HG03469 (cell line): Measurements from ENCODE around the gene PPP1R13B.

Source experiments
- ATAC-seq: cut with Tn5 transposase; IDR thresholded peaks from one replicate; pipeline ENCODE4 v1.9.1; 2021; ENCODE audit warnings: mild to moderate bottlenecking, moderate library complexity, moderate number of reproducible peaks; ENCODE audit not compliant: unreplicated experiment

PPP1R13B gene

GRCh38 chr14:103688906-103689902, 158.2 kb downstream of the PPP1R13B start:
- ATAC-seq, result no peak

DNA sequence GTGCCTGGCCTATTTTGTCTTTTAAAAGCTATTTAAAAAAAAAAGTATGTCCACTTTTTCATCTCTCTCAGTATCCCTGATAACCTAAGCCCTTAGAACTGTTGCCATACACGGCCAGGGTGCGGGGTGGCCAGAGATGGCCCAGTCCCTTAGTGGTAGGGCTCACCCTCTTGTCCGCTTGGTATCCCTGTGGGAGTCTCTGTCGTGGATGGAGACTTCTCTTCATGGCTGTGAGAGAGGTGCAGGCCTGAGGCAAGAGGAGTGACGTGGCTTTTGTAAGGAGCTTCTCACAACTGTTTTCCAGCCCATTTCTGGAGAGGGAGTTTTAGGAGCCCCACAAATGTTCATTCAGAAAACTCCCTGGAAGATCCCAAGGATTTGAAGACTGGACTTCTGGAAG, 158.9 kb downstream of the PPP1R13B start:
- no peak for ATAC-seq

DNA sequence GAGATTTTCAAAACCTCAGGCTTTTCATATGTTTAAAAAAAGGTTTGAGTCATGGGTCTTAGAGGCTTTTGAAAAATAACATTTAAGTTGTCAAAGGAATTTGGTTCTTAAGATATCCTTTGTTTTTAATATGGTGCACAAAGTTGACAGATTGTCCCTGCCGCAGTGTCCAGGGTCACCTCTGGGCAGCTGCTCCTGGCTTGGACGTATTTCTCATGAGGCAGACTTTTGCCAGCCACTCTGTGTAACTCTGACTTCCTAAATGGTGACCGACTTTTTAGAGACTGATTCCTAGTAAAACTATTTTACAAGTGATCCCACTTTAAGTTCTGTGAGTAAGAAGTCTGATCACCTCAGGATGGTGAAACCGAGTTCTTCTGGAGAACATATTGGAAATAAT, 159.7 kb downstream of the PPP1R13B start:
- no peak for ATAC-seq

DNA sequence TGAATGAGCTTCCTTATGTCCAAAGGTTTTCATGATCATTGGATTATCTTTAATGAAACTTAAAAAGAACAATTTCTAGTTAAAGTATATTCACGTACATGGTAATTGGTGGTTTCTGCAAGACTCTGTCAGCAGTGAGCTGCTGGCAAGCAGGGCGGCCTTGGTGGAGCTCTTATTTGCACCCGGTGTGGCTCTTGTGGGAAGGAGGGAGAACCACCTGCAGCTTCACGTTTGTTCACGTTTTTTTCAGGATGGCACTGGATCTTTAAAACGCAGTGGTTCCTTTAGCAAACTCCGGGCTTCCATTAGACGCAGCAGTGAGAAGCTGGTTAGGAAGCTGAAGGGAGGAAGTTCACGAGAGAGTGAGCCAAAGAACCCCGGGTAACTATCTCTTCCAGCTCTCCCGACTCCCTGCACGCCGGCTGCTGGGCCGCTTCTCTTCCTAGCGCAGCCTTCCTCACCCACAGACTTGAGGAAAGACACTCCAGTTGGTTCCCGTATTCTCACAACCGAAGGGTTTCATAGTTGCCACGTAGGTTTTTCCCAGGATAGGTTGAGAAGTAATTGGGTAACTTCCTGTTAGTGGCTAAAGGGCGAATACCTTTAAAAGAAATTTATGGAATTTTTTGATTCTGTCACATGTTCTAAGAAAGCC, 160.4 kb downstream of the PPP1R13B start:
- ATAC-seq, result no peak

GRCh38 chr14:103685276-103686211, 161.8 kb downstream of the PPP1R13B start:
- ATAC-seq, result no peak

DNA sequence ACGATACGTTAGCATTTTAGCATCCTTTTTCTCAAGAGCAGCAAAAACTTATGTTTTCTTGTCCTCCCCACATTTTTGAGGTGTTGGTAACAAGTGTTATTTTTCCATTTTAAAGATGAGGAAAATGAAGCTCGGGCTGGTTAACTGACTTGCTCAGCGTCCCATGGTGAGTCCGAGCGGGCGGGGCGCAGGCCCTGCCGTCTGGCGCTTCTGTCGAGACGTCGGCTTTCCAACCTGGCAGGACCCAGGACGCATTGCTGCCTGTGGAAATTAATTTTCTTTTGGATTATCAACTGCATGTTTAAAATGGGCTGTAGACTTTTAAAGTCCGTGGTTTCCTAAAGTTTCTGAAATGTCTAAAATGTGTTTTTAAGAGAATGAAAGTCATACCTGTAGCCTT, 162.5 kb downstream of the PPP1R13B start:
- no peak for ATAC-seq

GRCh38 chr14:103684471-103684870, 162.9 kb downstream of the PPP1R13B start:
- no peak for ATAC-seq
